ENCODE results near the gene ANKLE2. TPM values are rescaled to one million over a fixed set of nuclear protein-coding genes. Genes with fewer than 3 reads are reported as not detected.

ANKLE2 gene
- total RNA-seq, 1 donor from 2014 or later = 54.3 TPM

DNA sequence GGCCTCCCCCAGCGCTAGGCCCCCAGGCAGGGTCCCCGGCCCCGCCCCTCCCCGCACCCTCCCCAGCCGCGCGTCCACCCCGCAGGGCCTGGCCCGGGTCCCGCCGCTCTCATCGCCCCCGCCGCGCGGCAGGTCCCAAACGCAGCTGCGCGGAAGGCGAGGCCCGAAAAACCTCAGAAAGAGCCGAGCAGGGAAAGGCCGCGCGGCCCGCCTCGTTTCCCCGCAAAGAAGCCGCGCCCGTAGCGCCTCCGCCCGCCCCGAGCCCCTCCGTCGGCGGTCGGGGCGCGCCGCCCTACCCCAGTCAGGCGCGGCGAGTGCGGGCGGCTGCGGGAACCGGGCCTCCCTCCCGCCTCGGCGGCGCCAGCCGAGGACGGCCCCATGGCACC is 74.8 kb downstream of the ANKLE2 start:
- peak; percentile 39 for DNase-seq

- DNase-seq = no peak
Measured at GRCh38 chr12:132685400-132685799, 76.2 kb downstream of the ANKLE2 start.

- no peak for DNase-seq
Measured at GRCh38 chr12:132677492-132677891, 84.1 kb downstream of the ANKLE2 start.

DNA sequence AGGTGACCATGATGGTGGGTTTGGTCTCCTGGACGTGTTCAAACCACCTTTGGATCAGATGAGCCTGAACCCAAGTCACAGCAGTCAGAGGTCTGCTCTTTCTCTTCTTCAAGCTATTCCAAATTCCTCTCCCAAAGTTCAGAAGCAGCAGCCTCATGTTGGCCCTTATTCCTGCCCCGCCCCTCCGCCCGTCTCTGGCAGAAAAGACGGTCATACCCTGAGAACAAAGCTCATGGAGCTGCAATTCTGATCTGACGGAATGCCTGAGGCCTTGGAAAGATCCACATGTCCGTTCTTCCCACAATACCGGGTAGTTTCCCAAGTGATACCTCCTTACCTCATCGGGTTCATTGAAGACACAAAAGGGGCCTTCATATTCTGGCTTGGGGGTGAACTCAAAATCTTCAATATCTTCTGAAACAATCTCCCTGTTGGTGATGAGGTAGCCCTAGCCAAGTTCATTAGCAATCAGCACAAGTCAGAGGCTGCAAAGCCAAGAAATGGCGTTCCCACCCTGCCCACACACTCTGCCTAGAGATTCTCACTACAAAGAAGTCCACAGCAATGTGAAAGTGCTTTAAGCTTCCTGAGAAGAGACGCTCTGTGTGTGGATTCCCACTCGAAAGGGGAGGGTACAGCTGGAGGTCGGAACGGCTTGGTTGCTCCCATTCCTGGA is 85.7 kb downstream of the ANKLE2 start:
- DNase-seq = no peak

Small RNAs within 50 kb of the gene (small RNA-seq; reads per million reads assigned to genes)
- gene RNA5SP379 (ENCODE audit: low replicate concordance) = not detected

Other genes starting within 250 kb of the ANKLE2 start
- not detected for gene LRCOL1, start 151.2 kb downstream of the ANKLE2 start, total RNA-seq
- not detected for gene P2RX2, start 143.1 kb downstream of the ANKLE2 start, total RNA-seq
- gene POLE, start 74.5 kb downstream of the ANKLE2 start, total RNA-seq = 68.9 TPM
- 19.7 TPM for gene PXMP2, start 74.2 kb downstream of the ANKLE2 start, total RNA-seq
- gene PGAM5, start 51.0 kb downstream of the ANKLE2 start, total RNA-seq = 16.3 TPM
- gene GOLGA3, start 67.0 kb upstream of the ANKLE2 start, total RNA-seq = 54.5 TPM
- gene CHFR, start 125.8 kb upstream of the ANKLE2 start, total RNA-seq = 20.2 TPM
- 14.7 TPM for gene ZNF605, start 194.5 kb upstream of the ANKLE2 start, total RNA-seq
- 13.5 TPM for gene ZNF26, start 224.5 kb upstream of the ANKLE2 start, total RNA-seq